PC-3 (cell line): ENCODE measurements around the gene SEC14L2. TPM values are rescaled to one million over a fixed set of nuclear protein-coding genes. Genes with fewer than 3 reads are reported as not detected.

ENCODE experiments used
- ATAC-seq: fragments of 200-7000 bp; cut with Tn5 transposase; 2 replicates; pipeline ENCODE4 v1.9.1; 2020; ENCODE audit warnings: mild to moderate bottlenecking, moderate library complexity
- BruUV-seq: library from RNA; stranded (reverse); fragments of 400-500 nt; replicated peaks from 2 replicates; lab custom pipeline; 2021; lab: Mats Ljungman, UMichigan
- CTCF ChIA-PET: fragments of 300-600 bp; sonication (Branson Sonifier 250); formaldehyde crosslinking; loops from one replicate; lab custom pipeline; 2022; ENCODE audit warnings: antibody characterized with exemption; lab: Charles Lee
- POLR2A ChIA-PET: fragments of 300-600 bp; sonication (Branson Sonifier 250); formaldehyde crosslinking; loops from one replicate; lab custom pipeline; 2022; ENCODE audit warnings: antibody characterized with exemption; ENCODE audit not compliant: unreplicated experiment; lab: Charles Lee
- DNase-seq: peaks from one replicate; pipeline ENCODE4 v3.0.0-alpha.2; 2015
- H2AFZ ChIP-seq: fragments of 300-600 bp; sonication (generic); 2 replicates; pipeline ENCODE4 v1.6.0; 2016; ENCODE audit warnings: antibody characterized with exemption, low read length
- H3F3A ChIP-seq: fragments of 300-600 bp; sonication (generic); one replicate; pipeline ENCODE4 v1.6.0; 2017; ENCODE audit warnings: antibody characterized with exemption, low read length, control low read depth, mild to moderate bottlenecking; ENCODE audit not compliant: unreplicated experiment
- H3K27ac ChIP-seq: fragments of 300-600 bp; sonication (generic); 2 replicates; pipeline ENCODE4 v1.5.1; 2016; ENCODE audit warnings: mild to moderate bottlenecking, low read length
- H3K27me3 ChIP-seq: fragments of 300-600 bp; sonication (generic); 2 replicates; pipeline ENCODE4 v1.6.1; 2016; ENCODE audit warnings: low read length, mixed read lengths
- H3K36me3 ChIP-seq: fragments of 300-600 bp; sonication (generic); 2 replicates; pipeline ENCODE4 v1.6.1; 2016; ENCODE audit warnings: low read depth, mixed run types, low read length, mixed read lengths
- H3K4me1 ChIP-seq: fragments of 300-600 bp; sonication (generic); 2 replicates; pipeline ENCODE4 v1.5.1; 2016; ENCODE audit warnings: low read length; ENCODE audit not compliant: insufficient read depth
- H3K4me2 ChIP-seq: fragments of 300-600 bp; sonication (generic); 2 replicates; pipeline ENCODE4 v1.6.0; 2016; ENCODE audit warnings: low read length
- H3K4me3 ChIP-seq: fragments of 300-600 bp; sonication (generic); 2 replicates; pipeline ENCODE4 v1.5.1; 2016; ENCODE audit warnings: mild to moderate bottlenecking, low read length, mixed read lengths
- H3K79me2 ChIP-seq: fragments of 300-600 bp; sonication (generic); 2 replicates; pipeline ENCODE4 v1.6.1; 2017; ENCODE audit warnings: low read length, mixed read lengths
- H3K9ac ChIP-seq: fragments of 300-600 bp; sonication (generic); 2 replicates; pipeline ENCODE4 v1.6.0; 2016; ENCODE audit warnings: mild to moderate bottlenecking, low read length
- H3K9me2 ChIP-seq: fragments of 300-600 bp; sonication (generic); replicated peaks from 2 replicates; pipeline ENCODE4 v1.6.1; 2016; ENCODE audit warnings: mixed run types, low read length, mixed read lengths
- H3K9me3 ChIP-seq: fragments of 300-600 bp; sonication (generic); 2 replicates; pipeline ENCODE4 v1.6.1; 2016; ENCODE audit warnings: low read length, mixed read lengths
- H4K20me1 ChIP-seq: fragments of 300-600 bp; sonication (generic); 2 replicates; pipeline ENCODE4 v1.6.1; 2016; ENCODE audit warnings: low read length, mixed read lengths
- CTCF ChIP-seq: fragments of 300-600 bp; sonication (generic); conservative IDR thresholded peaks from 2 replicates; pipeline ENCODE4 v1.5.1; 2017; ENCODE audit warnings: antibody characterized with exemption, low read depth, mild to moderate bottlenecking, low read length
- EZH2 ChIP-seq: fragments of 300-600 bp; sonication (generic); IDR thresholded peaks from one replicate; pipeline ENCODE4 v1.6.1; 2017; ENCODE audit warnings: antibody characterized with exemption, mild to moderate bottlenecking, low read length; ENCODE audit not compliant: unreplicated experiment
- EZH2phosphoT487 ChIP-seq: fragments of 300-600 bp; sonication (generic); IDR thresholded peaks from 2 replicates; pipeline ENCODE4 v1.6.1; 2018; ENCODE audit warnings: mild to moderate bottlenecking, antibody characterized with exemption, low read length, borderline replicate concordance
- intact Hi-C: fragments of 100-400 bp; cut with micrococcal nuclease; formaldehyde crosslinking; loops from 2 replicates; pipeline ENCODE4 v1.9.0; 2023
- total RNA-seq: library from RNA; depleted of rRNA; stranded (reverse); fragments of >200 nt; gene quantifications from 2 replicates; pipeline ENCODE4 v1.2.3, GENCODE V29; 2014

The SEC14L2 gene
- total RNA-seq, 1 experiment from 2014 or later = 16.8 TPM

- Histone ChIP-seq H3K9me2 (no peaks in the 10 kb centered on the region), H3K4me1 (peaks cover 38% of the 10 kb centered on the region), H2AFZ (peak overlapping the region; percentile 79), H3K27me3 (no peaks in the 10 kb centered on the region), H3K4me3 (peak overlapping the region; percentile 71), H3K9me3 (no peaks in the 10 kb centered on the region), H3K36me3 (no peaks in the 10 kb centered on the region; the same call in 1 of the 2 replicates), H3K27ac (peak overlapping the region; percentile 95), H3K79me2 (peaks cover 26% of the 10 kb centered on the region), H3K9ac (peak overlapping the region; percentile 88), H3K4me2 (peak overlapping the region; percentile 83), H3F3A (no peaks in the 10 kb centered on the region), H4K20me1 (no peaks in the 10 kb centered on the region)
- CTCF ChIA-PET = interaction anchor here (0.6 to 1.3 kb wide), 2 partner anchors 39 to 59 kb away, joined by 3 to 6 read pairs; partner anchors contain the start of gene RNF215
- TF ChIP-seq EZH2phosphoT487 (no peak), CTCF (peak; percentile 70)
- ATAC-seq = peak; percentile 9
- intact Hi-C loops = loop anchor here (1.0 kb wide), 1 partner anchor 35 kb away; no protein-coding TSS in a partner anchor
- BruUV-seq = no TSS peak
- POLR2A ChIA-PET = interaction anchor here (0.6 kb wide), 3 partner anchors 181 to 248 kb away, joined by 3 to 10 read pairs (median 3); partner anchors contain the start of gene TCN2
- peak; percentile 89 for DNase-seq
Measured at GRCh38 chr22:30426388-30427353, 29.9 kb downstream of the SEC14L2 start.

- peaks cover 18% of the 10 kb centered on the region for H3K79me2 ChIP-seq
- H3K27me3 ChIP-seq = no peaks in the 10 kb centered on the region
- no peaks in the 10 kb centered on the region for H3K9me3 ChIP-seq
- ATAC-seq (no peak), DNase-seq (no peak)
- H3K27ac ChIP-seq = no peak overlapping the region
- H3F3A ChIP-seq = no peaks in the 10 kb centered on the region
- H3K9ac ChIP-seq = no peak overlapping the region
- POLR2A ChIA-PET = no interaction called here
- intact Hi-C loops = no loop called here
- no peaks in the 10 kb centered on the region; the same call in 1 of the 2 replicates for H3K36me3 ChIP-seq
- H3K4me2 ChIP-seq = no peak overlapping the region
- no peaks in the 10 kb centered on the region for H3K9me2 ChIP-seq
- CTCF ChIA-PET = no interaction called here
- H4K20me1 ChIP-seq = no peaks in the 10 kb centered on the region
- peaks cover 27% of the 10 kb centered on the region for H3K4me1 ChIP-seq
- TF ChIP-seq EZH2 = no peak
- no peak for TF ChIP-seq EZH2phosphoT487
- TF ChIP-seq CTCF = no peak
- no peak overlapping the region for H2AFZ ChIP-seq
- H3K4me3 ChIP-seq = no peak overlapping the region
- BruUV-seq = no TSS peak
Measured at GRCh38 chr22:30427871-30428270, 31.1 kb downstream of the SEC14L2 start.
